GM19238 (cell line): ENCODE measurements around the gene CBFA2T2.
"Not testable (repeated sequence)": the region's sequence is repeated elsewhere in the genome, so short reads cannot be mapped to it uniquely, and the experiment has no call there.

Experiments
- DNase-seq: peaks from one replicate; pipeline ENCODE4 v3.0.0; 2011; ENCODE audit warnings: low spot score; ENCODE audit not compliant: insufficient read length

Gene CBFA2T2

DNA sequence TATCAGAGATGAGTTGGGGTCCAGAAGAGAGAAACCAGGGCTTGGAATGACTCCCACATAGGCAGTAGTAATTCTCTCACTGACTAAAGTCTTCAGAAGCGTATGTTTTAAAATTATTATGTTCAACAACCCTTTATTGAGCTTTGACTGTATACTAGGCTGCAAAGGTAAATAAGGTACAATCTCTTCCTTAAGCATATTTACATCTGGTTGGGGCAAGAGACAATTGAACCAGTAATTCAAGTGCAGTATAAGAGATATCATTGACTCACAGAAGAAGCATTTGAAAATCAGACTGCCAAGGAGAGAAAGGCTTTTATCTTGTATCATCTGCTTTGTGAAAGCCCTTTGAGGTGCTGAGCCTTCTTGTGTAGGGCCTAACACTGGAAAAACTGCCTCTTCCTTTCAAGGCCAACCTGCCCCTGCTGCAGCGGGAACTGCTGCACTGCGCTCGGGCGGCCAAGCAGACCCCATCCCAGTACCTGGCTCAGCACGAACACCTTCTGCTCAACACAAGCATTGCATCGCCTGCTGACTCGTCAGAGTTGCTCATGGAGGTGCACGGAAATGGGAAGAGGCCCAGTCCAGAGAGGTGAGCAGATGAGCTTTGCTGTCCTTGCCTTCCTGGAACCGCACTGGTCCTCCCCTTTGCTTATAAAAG lies 132.9 kb downstream of the CBFA2T2 start:
- DNase-seq, result no peak

DNA sequence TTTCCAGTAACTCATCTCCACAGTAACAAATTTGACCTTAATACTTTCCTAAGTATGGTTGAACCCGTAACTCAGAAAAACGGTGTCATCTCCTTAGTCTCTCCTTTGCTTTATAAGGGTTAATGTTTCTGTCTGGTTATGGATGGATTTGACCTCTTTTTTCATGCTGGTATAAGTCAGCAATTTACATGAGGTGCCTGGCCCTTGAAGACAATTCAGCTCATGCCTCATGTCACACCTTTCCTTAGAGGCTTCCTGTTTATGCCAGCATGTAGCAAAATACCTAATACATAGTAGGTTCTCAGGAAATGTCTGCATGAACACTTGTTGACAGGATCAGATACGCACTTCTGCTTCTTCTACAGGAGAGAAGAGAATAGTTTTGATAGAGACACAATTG lies 134.5 kb downstream of the CBFA2T2 start:
- DNase-seq, result no peak

DNA sequence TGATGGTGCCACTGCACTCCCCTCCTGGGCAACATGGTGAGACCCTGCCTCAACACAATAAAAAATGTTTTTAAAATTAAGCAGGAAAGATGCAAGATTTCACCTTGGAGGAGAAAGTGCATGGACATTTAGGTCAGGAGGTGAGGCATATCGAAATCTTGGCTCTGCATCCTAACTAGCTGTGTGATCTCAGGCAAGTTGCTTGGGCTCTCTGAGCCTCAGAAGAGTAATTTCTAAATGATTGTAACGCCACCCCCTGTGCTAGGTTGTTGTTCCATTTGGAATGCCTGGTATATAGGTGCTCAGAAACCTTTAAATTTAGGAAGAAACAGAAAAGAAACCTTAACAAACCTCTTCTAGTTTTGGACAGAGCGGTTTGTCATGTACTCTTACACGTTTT lies 136.3 kb downstream of the CBFA2T2 start:
- DNase-seq, result no peak

DNA sequence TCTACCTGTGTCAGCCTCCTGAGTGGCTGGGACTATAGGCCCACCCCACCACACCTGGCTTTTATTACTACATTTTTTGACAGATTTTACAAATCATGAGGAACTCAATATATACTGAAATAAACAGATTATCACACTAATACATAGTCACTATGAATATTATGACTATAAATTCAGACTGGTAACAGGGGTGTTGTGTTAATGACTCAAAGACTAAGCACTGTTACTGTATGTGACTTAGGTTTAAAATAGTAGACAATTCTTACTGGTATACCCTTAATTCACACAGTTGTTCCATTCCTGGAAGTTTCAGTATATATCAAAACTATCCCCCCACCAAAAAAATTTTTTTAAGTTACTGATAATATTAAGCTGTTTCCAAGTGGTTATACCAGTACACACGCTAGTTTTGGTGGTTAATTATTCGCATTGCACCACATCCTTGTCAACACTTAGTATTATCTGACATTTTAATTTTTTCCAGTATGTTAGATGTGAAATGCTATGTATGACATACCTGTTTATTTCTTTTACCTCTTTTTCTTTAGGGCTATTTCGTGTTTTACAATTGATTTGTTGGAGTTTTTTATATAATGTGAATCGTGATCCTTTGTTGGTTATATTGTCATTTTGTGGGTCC lies 137.8 kb downstream of the CBFA2T2 start:
- DNase-seq, result no peak

DNA sequence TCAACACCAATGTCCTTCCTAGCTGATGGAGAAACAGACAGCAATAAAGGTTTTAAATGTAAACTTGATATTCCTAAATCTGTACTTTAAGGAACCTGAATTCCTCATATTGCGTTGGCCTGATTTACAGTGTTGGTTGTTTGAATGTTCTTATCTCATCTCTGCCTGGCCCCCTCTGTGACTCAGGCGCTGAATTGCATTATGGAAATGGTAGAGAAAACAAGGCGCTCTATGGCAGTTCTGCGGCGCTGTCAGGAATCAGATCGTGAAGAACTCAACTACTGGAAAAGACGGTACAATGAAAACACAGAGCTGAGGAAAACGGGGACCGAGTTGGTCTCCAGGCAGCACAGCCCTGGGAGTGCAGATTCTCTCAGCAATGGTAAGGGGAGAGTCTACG lies 139.6 kb downstream of the CBFA2T2 start:
- no peak for DNase-seq

DNA sequence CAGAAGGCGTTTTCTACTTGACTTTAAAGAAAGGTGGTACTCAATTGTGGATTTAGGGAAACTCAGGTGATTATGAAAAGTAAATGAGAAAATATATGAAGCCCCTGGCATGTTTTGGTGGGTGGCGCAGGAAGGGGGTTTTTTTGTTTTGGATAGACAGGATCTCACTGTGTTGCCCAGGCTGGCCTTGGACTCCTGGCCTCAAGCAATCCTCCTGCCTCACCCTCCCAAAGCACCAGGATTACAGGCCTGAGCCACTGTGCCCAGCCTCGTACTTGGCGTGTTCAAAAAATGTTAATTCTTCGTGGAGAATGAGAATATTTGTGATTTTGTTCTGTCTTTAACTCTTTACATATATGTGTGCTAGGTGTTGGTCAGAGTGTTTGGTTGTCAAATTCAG lies 140.1 kb downstream of the CBFA2T2 start:
- no peak for DNase-seq

DNA sequence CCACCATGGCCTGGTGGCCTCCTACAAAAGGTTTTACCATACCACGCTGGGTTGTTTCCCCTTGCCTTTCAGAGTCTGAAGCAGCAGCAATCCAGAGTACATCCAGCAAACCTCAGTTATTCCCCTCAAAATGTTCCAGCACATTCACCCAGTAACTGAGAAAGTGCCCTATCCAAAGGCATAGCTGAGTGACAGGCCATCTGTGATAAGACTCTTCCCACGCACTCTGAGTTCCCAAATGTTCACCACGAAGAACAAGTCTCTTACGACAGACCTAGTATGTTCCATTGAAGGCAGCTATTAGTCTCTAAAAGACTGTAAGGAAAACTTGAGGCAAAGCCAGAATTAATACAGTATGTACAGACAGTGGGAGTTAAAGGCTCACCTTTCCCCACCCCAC lies 140.6 kb downstream of the CBFA2T2 start:
- DNase-seq, result no peak

DNA sequence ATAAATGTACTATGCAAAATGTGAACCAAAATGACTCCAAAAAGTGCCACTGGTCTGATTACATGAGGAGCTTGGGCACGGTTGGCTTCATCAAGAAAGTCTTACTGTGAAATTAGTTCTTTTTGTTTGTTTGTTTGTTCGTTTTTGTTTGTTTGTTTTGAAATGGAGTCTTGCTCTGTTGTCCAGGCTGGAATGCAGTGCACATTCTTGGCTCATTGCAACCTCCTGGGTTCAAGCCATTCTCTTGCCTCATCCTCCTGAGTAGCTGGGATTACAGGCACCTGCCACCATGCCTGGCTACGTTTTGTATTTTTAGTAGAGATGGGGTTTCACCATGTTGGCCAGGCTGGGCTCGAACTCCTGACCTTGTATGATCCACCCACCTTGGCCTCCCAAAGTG lies 142.0 kb downstream of the CBFA2T2 start:
- DNase-seq, result not testable (repeated sequence)

DNA sequence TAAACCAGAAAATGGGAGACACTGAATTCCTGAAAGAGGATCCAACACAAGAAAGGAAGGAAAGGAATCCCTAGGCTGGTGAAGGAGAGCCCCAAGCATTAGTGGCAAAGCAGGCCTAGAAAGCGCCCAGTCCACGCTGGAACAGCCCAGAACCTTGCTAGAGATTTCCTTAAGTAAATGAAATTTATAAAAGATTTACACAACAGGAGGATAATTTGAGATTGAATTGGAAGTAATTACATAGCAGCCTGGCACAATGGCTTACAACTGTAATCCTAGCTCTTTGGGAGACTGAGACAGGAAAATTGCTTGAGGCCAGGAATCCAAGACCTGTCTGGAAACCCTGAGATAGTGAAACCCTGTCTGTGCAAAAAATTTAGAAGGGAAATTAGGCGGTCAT lies 145.4 kb downstream of the CBFA2T2 start:
- no peak for DNase-seq

DNA sequence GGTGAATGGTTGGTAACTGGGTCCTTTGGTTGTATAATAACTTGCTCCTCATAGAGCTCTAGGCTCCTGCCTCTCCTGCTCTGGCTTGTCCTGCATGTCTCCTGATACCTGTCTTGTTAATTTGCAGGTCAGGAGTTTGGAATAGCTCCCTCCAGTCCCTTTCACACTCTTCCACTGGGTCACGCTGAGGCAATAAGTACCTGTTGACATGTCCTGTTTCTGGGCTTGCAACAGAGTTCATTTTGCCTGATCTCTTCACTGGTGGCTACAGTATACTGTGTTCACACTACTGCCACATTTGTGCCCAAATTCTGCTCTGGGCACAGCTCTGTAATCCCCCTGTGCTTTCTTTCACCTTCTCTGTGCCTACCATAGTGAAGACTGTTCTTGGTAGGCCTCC lies 146.9 kb downstream of the CBFA2T2 start:
- DNase-seq, result no peak

DNA sequence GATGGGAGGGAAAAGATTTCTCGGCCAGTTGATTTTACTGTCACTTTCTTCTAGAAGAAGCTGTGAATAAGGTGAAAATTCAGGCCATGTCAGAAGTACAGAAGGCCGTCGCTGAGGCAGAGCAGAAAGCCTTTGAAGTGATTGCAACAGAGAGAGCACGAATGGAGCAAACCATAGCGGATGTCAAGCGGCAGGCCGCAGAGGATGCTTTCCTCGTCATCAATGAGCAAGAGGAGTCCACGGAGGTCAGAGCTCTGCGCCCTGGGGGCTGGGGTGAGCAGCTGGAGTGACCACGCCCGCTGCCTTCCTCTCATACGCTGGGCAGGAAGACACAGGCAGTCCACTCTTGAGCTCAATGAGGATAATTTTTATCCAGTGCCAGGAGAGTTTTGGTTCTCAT lies 150.4 kb downstream of the CBFA2T2 start:
- DNase-seq, result no peak

DNA sequence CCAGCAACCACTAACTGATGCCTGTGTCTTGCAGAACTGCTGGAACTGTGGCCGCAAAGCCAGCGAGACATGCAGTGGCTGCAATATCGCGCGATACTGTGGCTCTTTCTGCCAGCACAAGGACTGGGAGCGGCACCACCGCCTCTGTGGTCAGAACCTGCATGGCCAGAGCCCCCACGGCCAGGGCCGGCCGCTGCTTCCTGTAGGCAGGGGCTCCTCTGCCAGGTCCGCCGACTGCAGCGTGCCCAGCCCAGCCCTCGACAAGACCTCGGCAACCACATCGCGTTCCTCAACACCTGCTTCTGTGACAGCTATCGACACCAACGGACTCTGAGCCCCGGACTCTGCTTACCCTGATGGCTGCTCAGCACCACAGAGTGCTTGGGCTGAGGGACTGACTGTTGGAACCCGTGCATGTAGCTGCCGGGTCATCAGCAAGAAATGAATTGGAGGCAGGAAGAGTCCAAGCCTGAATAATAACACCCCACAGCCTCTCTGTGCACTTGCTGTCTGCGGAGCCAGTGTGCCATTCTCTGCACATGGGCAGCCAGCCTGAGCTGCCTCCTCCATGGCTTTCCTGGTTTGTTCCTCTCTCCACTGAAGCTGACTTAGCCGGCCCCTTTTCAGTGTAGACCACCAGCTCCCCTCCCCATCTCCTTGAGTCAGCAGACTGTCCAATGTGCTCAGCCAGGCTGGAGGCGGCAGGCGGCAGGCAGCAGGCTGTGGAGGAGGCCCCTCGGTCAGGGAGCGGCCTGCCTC lies 154.6 kb downstream of the CBFA2T2 start:
- DNase-seq, result no peak

DNA sequence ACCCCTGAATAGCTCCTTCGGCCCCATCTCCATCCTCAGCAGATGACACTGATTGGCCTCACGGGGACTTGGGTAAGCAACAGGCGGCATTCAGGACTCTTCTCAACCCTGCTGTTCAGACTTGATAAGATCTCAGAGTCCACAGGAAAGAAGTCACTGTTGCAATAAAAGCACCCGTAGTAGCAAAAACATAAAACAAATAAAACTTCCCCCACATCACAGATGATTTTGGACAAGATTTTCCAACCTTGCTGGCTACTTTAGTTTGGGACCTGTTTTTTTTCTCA lies 155.1 kb downstream of the CBFA2T2 start:
- no peak for DNase-seq

DNA sequence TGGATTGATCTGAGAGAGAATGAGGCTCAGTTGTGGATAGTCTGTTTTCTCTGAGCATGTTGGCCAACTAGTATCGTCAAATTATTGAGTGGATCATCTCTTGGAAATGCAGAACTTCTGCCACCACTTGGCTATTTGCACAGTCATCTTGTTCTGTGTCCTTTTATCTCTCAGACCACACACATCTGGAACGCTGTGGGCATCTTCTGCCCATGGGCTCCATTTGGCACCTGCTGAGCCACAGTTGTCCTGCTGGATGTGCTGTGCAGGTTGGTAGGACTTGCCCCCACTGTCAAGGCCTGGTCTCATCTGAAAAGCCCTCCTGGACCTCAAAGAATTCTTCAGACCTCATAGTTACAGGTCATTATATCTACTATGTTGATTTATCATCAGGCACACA lies 155.5 kb downstream of the CBFA2T2 start:
- no peak for DNase-seq

DNA sequence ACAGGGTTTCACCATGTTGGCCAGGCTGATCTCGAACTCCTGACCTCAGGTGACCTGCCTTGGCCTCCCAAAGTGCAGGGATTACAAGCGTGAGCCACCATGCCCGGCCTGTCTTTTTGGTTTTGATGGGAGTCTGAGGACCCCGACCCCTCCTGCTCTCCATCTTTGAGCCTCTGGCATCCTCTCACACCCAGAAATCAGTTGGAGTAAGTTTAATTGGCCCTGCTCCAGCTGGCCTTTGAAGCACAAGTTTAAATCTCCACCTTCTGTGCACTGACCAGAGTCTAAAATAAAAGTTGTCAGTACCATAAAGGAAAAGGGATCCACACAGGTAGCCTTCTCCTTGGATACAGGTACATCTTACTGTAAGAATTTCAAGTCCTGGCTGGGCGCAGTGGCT lies 156.3 kb downstream of the CBFA2T2 start:
- no peak for DNase-seq

DNA sequence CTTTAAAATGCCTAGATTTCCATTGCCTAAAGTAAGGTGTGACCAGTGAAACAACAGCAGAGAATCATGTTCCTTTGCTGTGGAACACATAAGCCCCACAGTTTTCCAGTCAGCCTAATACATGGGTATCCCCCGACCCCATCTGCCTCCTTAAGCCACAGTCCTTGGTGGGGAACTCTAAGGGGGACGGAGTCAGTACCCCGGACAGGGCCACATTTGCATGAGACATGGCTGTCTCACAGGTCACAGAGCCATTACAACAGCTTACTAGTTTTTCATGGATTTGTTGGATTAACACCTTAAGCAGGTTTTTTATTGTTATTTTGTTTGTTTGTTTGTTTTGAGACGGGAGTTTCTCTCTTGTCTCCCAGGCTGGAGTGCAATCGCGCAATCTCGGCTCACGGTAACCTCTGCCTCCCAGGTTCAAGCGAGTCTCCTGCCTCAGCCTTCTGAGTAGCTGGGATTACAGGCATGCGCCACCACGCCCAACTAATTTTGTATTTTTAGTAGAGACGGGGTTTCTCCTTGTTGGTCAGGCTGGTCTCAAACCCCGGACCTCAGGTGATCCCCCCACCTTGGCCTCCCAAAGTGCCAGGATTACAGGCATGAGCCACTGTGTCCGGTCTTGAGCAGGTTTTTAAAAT lies 157.2 kb downstream of the CBFA2T2 start:
- not testable (repeated sequence) for DNase-seq

DNA sequence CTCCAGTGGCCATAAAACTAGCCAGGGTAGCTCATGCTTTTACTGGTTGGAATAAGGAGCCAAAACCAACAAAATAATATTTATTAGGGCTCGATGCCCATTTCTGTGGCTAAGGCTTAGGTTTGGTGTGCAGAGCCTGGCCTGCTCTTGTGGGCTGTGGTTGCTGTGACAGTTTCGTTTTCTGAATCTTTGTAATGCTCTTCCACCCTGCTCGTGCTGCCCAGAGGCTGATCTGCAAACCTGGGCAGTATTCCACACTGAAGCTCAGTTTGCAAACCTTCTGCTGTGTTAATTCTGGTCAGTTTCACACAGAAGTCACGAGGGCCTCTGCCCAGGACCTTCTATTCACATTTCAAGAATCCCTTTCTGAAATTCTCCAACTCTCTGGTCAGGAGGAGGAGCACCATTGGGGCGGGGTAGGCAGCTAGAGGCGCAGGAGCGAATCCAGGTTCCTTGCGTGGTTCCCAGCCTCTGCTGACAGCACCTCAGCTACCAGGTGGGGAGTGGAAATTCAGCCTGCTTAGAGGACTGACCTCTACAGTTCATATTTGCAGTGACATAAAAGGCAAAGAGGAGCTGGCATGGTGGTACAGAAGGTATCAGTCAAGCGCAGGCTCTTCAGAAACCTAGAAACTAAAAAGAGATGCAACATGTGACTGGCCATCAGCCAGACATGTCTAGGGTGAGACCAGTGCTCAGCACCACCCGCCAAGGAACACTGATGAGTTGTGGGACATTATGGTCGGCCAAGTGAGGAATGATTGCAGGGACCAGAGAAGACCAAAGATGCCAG lies 157.9 kb downstream of the CBFA2T2 start:
- peak; percentile 64 for DNase-seq

DNA sequence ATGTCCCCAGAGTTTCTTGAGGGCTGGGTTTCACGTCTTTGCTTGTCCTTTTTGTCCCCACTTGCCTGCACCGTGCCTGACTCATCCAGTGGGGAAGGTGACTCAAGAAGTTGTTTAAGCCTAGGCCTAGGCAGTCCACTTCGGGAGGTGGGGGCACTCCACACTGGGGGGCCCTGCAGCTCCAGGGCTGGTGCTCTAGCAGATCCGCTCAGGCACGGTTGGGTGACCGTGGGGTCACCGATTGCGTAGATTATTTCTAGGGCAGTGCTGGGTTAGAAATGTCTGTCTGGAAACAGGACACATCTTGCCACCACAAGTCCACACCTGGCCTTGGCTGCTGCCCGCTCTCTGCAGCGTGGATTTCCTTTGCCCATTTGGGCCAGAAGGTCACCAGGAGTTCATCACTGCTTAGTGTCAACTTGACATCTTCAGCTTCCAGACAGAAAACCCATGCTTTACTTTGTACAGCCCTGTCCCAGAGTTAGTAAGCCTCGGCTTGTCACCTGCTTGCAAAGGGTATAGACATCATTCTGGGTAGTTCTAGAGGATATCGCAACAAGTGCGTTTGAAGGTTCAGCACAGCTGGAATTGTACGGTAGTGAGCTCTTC lies 158.6 kb downstream of the CBFA2T2 start:
- DNase-seq, result no peak

DNA sequence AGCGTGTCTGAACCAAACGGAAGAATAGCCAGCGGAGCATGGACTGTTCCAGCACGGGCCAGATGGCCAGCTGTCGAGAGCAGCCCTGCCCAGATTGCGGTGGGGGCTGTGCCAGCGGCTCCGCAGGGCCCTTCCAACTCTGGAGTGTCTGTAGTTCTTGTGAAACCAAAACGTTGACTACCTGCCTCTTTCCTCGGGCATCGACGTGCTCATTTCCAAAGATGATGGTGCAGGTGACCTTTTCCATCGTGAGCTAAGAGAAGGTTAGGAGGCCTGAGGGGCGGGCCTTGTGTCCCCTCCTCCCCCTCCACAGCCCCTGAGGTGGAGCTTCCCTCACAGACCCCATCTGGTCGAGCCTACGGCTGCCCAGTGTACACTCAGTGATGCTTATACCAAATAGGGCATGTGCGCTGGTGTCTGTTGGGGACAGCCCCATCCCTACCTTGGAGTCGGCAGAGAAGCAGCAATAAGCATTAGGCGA lies 159.3 kb downstream of the CBFA2T2 start:
- DNase-seq, result no peak

DNA sequence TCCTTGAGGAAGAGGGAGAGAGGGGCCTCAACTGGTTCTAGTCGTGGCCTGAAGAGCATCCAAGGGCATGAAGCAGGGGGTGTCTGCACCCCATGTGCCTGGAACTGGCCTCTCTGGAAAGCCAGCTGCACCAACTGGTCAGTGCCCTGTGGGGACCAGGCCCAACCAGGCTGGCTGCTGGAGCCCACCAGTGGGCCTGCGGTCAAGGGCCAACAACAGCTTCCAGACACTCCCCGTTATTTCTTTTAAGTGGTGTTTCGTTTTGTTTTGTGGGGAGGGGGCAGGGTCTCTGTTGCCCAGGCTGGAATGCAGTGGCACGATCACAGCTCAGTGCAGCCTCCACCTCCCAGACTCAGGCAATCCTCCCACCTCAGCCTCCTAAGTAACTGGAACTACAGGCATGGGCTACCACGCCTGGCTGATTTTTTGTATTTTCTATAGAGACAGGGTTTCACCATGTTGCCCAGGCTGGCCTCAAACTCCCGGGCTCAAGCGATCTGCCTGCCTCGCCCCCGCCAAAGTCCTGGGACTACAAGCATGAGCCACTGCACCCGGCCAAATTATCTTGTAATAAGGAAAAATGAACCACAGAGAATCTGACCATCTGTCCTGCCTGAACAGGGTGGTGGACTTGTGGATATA lies 160.3 kb downstream of the CBFA2T2 start:
- no peak for DNase-seq
